ENCODE data around the gene IL20.

Gene IL20

DNA sequence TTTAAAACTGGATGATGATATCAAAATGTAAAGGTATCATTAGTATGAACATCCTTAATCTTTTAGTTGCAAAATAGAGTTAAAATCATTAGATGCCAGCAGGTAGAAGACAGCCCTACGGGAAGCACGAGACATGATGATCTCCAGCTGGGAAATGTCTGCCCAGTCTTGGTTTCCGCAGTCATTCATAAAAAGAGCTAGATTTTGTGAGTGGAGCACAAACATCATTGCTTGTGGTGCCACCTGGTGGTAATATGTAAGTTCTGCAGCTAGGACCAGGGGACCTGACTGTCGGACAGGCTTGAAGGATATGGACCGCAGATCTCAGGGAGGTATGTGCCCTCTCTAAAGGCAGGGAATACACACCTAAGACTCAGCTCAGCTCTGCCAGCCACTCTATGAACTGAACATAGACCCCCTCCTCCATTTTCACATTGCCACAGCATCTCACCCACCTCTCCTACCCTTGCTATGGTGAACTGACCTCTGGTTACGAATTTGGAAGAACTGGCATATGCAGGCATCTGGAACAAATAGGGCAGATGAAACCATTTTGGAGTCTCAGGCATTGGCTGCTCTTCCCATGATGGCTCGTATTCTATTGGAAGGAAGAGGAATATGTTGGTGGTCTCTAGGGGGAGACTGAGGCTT is 47.1 kb downstream of the IL20 start:
- DNase-seq (ENCODE audit: low spot score) = peak; percentile 74
- in situ Hi-C loops (cut with MboI; ENCODE audit: low sequenced_read_pairs, unreplicated experiment) = loop anchor here (5.0 kb wide), 1 partner anchor 175 kb away; no protein-coding TSS in a partner anchor
- TF ChIP-seq, protein P1, sequence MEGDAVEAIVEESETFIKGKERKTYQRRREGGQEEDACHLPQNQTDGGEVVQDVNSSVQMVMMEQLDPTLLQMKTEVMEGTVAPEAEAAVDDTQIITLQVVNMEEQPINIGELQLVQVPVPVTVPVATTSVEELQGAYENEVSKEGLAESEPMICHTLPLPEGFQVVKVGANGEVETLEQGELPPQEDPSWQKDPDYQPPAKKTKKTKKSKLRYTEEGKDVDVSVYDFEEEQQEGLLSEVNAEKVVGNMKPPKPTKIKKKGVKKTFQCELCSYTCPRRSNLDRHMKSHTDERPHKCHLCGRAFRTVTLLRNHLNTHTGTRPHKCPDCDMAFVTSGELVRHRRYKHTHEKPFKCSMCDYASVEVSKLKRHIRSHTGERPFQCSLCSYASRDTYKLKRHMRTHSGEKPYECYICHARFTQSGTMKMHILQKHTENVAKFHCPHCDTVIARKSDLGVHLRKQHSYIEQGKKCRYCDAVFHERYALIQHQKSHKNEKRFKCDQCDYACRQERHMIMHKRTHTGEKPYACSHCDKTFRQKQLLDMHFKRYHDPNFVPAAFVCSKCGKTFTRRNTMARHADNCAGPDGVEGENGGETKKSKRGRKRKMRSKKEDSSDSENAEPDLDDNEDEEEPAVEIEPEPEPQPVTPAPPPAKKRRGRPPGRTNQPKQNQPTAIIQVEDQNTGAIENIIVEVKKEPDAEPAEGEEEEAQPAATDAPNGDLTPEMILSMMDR (IDR thresholded peaks at IDR 0.05; ENCODE audit: borderline replicate concordance, control extremely low read depth, extremely low read depth, insufficient read depth, missing control alignments) = peak; percentile 71

DNA sequence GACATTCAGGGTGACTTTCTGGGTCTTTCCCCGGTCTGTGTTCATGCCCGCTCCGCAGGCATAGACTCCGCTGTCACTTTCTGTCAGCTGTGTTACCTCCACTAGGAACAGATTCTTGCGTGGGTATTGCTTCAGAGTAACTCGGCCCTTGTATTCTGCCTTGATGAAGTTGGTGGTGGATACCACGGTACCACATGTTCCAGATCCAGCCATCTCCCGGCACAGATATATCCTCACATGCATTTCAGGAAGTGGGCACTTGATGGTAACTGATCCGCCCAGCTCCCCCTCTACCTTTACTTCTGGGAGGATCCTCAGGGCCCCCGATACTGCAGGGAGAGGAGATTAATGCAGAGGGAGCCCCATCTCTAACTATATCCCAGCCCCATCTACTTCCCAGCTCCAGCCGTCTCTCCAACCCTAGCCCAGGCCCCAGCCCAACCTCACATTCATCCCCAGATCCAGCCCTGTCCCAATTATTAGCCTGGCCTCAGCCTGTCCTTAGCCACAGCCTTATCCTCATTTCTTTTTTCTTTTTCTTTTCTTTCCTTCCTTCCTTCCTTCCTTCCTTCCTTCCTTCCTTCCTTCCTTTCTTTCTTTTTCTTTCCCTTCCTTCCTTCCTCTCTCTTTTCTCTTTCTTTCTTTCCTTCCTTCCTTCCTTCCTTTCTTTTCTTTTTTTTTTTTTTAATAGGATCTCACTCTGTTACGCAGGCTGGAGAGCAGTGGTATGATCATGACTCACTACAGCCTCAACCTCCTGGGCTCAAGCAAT is 48.5 kb downstream of the IL20 start:
- TF ChIP-seq, protein P1 (IDR thresholded peaks at IDR 0.05; ENCODE audit: borderline replicate concordance, control extremely low read depth, extremely low read depth, insufficient read depth, missing control alignments) = no peak
- in situ Hi-C loops (cut with MboI; ENCODE audit: low sequenced_read_pairs, unreplicated experiment) = loop anchor here (5.0 kb wide), 1 partner anchor 177 kb away; no protein-coding TSS in a partner anchor
- DNase-seq (ENCODE audit: low spot score) = no peak

DNA sequence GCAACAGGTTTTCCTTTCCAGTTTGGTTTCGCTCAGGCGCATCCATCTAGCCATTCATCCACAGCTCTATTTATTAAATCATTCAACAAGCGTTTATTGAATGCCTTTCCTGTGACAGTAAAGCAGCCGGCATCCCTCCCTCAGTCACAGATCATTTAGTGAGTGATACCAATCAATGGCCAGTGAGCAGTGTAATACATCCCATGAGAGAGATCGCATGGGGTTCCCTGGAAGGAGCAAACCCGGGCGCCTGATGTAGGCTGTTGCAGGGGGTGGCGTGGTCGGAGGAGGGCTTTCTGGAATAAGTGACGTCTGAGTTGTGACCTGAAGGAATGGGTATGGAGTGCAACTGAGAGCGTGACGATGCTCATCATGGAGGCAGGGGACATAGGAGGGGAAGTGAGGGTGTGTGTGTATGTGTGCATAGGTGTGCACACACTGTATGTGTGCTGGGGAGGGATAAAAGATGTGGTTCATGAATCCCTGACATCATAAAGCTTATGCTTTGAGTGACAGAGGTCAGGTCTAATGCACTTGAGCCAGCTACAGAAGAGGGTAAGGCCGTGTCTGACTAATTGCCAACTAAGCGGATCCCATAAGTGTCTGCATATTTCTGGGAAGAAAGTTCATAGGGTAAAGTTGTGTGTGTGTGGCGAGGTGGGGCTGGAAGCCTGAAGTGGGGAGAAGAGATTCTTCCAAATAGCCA is 49.8 kb downstream of the IL20 start:
- in situ Hi-C loops (cut with MboI; ENCODE audit: low sequenced_read_pairs, unreplicated experiment) = no loop called here
- DNase-seq (ENCODE audit: low spot score) = no peak
- TF ChIP-seq, protein P1 (IDR thresholded peaks at IDR 0.05; ENCODE audit: borderline replicate concordance, control extremely low read depth, extremely low read depth, insufficient read depth, missing control alignments) = no peak

DNA sequence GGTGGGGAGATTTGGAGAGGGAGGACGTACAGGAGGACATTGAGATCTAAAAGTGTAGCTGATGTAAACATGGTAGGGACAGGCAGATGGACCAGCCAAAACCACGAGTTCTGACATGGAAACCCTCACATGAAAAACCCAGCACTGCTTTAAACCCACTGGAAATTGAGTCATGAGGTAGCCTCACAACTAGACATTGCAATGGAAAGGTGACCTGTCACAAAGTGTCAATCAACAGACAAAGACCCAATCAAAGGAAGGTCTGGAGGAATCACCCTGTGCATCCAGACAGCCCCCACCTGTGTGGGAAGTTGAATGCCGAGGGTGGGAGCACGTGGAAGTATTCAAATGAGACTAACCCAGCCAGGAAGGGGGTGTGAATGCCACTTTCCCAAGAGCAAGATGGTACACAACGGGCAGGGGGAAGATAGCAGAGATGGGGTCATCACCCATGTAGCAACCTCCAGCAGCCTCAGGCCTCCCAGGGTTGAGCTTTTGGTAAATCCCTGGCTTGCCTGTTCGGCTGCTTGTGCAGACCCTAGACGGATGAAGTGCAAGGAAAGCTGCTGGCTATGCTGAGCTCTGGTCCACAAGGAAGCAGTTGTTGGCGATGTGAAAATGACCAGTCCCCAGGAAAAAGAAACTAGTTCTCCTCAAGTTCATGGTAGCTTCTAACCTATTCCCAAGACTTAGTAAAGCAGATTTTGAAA is 50.7 kb downstream of the IL20 start:
- in situ Hi-C loops (cut with MboI; ENCODE audit: low sequenced_read_pairs, unreplicated experiment) = no loop called here
- no peak for DNase-seq (ENCODE audit: low spot score)
- TF ChIP-seq, protein P1 (IDR thresholded peaks at IDR 0.05; ENCODE audit: borderline replicate concordance, control extremely low read depth, extremely low read depth, insufficient read depth, missing control alignments) = no peak

DNA sequence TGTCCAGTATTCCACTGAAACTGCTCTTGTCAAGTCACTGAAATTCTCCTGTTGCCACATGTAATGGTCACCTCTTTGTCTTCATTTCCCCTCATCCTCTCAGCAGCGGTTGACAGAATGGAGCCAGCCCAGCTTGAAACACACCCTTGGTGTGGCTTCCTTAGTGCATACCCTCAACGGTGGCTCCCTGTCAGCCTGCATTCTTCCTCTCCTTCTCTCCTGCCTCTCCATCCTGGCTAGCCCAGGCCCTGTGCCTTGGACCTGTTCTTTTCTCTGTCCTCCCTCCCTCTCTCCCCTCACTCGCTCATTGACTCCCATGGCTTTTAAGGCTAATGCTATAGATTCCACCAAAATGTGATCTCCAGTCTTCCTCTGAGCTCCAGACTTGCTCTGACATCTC is 52.7 kb downstream of the IL20 start:
- TF ChIP-seq, protein P1 (IDR thresholded peaks at IDR 0.05; ENCODE audit: borderline replicate concordance, control extremely low read depth, extremely low read depth, insufficient read depth, missing control alignments) = no peak
- DNase-seq (ENCODE audit: low spot score) = no peak
- in situ Hi-C loops (cut with MboI; ENCODE audit: low sequenced_read_pairs, unreplicated experiment) = no loop called here

Measured in GM13976 (cell line).